ENCODE measurements around the gene ATP8B4. TPM values are rescaled to one million over a fixed set of nuclear protein-coding genes. Genes with fewer than 3 reads are reported as not detected.

The ATP8B4 gene
- total RNA-seq, 1 experiment from 2014 or later, result 0.20 TPM

DNA sequence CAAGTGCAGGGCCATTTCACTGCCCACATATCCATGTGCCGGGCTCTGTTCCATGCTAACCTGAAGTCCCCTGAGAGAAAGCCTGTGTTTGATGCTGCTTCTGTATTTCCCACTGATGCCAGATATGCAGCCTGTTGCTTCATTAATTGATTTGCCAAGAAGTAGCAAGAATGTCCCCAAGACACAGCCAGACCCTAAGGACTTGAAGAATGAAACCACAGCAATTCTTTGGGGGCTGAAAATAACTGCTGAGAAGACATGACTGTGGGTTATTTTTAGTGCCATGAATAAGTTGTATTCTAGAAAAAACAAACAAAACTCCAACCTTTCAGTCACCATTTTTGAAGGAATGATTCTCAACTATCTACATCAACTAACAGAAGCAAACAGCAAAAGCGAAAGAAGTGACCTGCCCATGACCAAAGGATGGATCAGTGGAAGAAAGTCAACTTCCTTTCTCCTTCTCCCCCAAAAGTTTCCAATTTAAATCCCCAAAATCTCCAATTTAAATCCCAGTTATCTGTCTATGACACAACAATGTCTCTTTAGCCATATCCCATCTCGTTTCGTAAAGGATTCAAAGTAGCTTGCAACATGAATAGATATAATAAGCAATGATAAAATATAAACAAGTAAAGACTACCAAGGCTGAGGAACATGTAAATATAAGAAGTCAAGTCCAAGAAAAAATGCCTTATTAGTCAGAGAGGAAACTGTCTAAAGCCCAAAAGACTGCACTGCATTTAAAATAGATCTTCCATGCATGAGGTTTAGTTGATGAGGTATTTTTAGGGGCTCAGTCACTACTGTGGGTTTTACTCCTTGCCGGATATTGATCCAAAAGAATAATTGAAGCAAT is 271.4 kb downstream of the ATP8B4 start:
- Histone ChIP-seq H3K4me1 (replicated peaks; ENCODE audit: insufficient read depth) (no peaks in the 10 kb centered on the region), H3K4me3 (no peak overlapping the region), H3K4me2 (no peak overlapping the region), H4K20me1 (ENCODE audit: insufficient read depth) (no peaks in the 10 kb centered on the region), H3K36me3 (ENCODE audit: low read depth) (no peaks in the 10 kb centered on the region), H3K9me3 (ENCODE audit: insufficient read depth, low read depth) (no peaks in the 10 kb centered on the region), H3K27ac (no peak overlapping the region), H3K27me3 (ENCODE audit: insufficient read depth, low read depth) (no peaks in the 10 kb centered on the region), H3K9me2 (ENCODE audit: insufficient read depth) (no peaks in the 10 kb centered on the region), H3K79me2 (ENCODE audit: low read depth) (no peaks in the 10 kb centered on the region), H3F3A (ENCODE audit: insufficient read depth, low read depth) (no peaks in the 10 kb centered on the region), H2AFZ (no peak overlapping the region)
- POLR2A ChIA-PET (ENCODE audit: unreplicated experiment), result no interaction called here
- BruUV-seq (replicated peaks), result no TSS peak
- CTCF ChIA-PET, result no interaction called here
- DNase-seq, result no peak
- TF ChIP-seq, protein P1, sequence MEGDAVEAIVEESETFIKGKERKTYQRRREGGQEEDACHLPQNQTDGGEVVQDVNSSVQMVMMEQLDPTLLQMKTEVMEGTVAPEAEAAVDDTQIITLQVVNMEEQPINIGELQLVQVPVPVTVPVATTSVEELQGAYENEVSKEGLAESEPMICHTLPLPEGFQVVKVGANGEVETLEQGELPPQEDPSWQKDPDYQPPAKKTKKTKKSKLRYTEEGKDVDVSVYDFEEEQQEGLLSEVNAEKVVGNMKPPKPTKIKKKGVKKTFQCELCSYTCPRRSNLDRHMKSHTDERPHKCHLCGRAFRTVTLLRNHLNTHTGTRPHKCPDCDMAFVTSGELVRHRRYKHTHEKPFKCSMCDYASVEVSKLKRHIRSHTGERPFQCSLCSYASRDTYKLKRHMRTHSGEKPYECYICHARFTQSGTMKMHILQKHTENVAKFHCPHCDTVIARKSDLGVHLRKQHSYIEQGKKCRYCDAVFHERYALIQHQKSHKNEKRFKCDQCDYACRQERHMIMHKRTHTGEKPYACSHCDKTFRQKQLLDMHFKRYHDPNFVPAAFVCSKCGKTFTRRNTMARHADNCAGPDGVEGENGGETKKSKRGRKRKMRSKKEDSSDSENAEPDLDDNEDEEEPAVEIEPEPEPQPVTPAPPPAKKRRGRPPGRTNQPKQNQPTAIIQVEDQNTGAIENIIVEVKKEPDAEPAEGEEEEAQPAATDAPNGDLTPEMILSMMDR (conservative IDR thresholded peaks at IDR 0.05), result no peak
- no peak for TF ChIP-seq EZH2 (IDR thresholded peaks at IDR 0.05; ENCODE audit: low read depth)
- intact Hi-C loops (cut with micrococcal nuclease; ENCODE audit: unreplicated experiment), result no loop called here

DNA sequence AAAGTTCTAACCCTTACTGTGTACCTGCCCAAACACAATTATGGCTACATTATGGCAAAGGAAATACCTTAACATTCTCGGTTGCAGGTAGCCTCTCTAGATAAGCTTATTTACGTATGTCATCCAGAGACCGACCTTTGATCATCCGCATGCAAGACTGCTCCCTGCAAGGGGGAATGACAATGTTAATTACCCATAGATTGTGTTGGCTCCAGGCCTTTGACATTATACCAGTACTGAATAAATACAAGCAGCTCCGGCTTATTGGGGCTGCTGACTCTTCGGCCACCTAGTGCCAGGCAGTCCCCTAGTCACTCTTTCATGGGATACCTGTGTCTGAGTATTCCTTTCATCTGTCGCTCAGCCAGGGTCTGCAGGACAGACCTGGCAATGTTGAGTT is 274.6 kb downstream of the ATP8B4 start:
- BruUV-seq (replicated peaks), result no TSS peak
- Histone ChIP-seq H3K4me2 (no peak overlapping the region), H3K9me3 (ENCODE audit: insufficient read depth, low read depth) (no peaks in the 10 kb centered on the region), H3F3A (ENCODE audit: insufficient read depth, low read depth) (no peaks in the 10 kb centered on the region), H3K27ac (no peak overlapping the region), H3K36me3 (ENCODE audit: low read depth) (no peaks in the 10 kb centered on the region), H3K9me2 (ENCODE audit: insufficient read depth) (no peaks in the 10 kb centered on the region), H2AFZ (no peak overlapping the region), H3K4me3 (no peak overlapping the region), H3K4me1 (replicated peaks; ENCODE audit: insufficient read depth) (no peaks in the 10 kb centered on the region), H3K79me2 (ENCODE audit: low read depth) (no peaks in the 10 kb centered on the region), H4K20me1 (ENCODE audit: insufficient read depth) (no peaks in the 10 kb centered on the region), H3K27me3 (ENCODE audit: insufficient read depth, low read depth) (no peaks in the 10 kb centered on the region)
- ChIA-PET POLR2A (ENCODE audit: unreplicated experiment) (no interaction called here), CTCF (no interaction called here)
- DNase-seq, result no peak
- intact Hi-C loops (cut with micrococcal nuclease; ENCODE audit: unreplicated experiment), result no loop called here
- TF ChIP-seq EZH2 (IDR thresholded peaks at IDR 0.05; ENCODE audit: low read depth), result no peak
- TF ChIP-seq, protein P1 (conservative IDR thresholded peaks at IDR 0.05), result no peak

DNA sequence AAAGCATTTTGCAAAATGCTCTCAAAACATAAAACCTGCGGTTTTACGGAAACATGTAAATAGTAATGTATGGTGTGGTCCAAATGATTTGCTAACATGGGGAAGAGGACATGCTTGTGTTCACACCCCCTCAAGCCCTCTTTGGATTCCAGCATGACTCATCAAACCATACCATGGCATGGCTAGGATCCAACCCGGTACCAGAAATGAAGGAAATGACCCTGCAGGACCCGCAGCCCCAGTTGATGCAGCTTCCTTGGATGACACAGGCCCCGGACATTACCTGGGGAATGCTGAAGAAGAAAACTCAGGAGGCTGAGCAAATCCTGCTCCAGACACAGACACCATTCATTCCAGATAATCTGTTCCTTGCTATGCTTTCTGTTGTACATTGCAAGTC is 275.3 kb downstream of the ATP8B4 start:
- Histone ChIP-seq H2AFZ (no peak overlapping the region), H3K27me3 (ENCODE audit: insufficient read depth, low read depth) (no peaks in the 10 kb centered on the region), H3K36me3 (ENCODE audit: low read depth) (no peaks in the 10 kb centered on the region), H3K27ac (no peak overlapping the region), H3K9me2 (ENCODE audit: insufficient read depth) (no peaks in the 10 kb centered on the region), H3K9me3 (ENCODE audit: insufficient read depth, low read depth) (no peaks in the 10 kb centered on the region), H4K20me1 (ENCODE audit: insufficient read depth) (no peaks in the 10 kb centered on the region), H3K4me1 (replicated peaks; ENCODE audit: insufficient read depth) (no peaks in the 10 kb centered on the region), H3K79me2 (ENCODE audit: low read depth) (no peaks in the 10 kb centered on the region), H3K4me2 (no peak overlapping the region), H3F3A (ENCODE audit: insufficient read depth, low read depth) (no peaks in the 10 kb centered on the region), H3K4me3 (no peak overlapping the region)
- no TSS peak for BruUV-seq (replicated peaks)
- POLR2A ChIA-PET (ENCODE audit: unreplicated experiment), result no interaction called here
- CTCF ChIA-PET, result no interaction called here
- no peak for DNase-seq
- intact Hi-C loops (cut with micrococcal nuclease; ENCODE audit: unreplicated experiment), result no loop called here
- TF ChIP-seq, protein P1 (conservative IDR thresholded peaks at IDR 0.05), result no peak
- TF ChIP-seq EZH2 (IDR thresholded peaks at IDR 0.05; ENCODE audit: low read depth), result no peak
